ENCODE results near the gene TBC1D3B. TPM values are rescaled to one million over a fixed set of nuclear protein-coding genes. Genes with fewer than 3 reads are reported as not detected.
"Not testable (repeated sequence)": the region's sequence is repeated elsewhere in the genome, so short reads cannot be mapped to it uniquely, and the experiment has no call there.

The TBC1D3B gene
- total RNA-seq, 2 donors from 2014 or later: 9.2 to 10.7 TPM

DNA sequence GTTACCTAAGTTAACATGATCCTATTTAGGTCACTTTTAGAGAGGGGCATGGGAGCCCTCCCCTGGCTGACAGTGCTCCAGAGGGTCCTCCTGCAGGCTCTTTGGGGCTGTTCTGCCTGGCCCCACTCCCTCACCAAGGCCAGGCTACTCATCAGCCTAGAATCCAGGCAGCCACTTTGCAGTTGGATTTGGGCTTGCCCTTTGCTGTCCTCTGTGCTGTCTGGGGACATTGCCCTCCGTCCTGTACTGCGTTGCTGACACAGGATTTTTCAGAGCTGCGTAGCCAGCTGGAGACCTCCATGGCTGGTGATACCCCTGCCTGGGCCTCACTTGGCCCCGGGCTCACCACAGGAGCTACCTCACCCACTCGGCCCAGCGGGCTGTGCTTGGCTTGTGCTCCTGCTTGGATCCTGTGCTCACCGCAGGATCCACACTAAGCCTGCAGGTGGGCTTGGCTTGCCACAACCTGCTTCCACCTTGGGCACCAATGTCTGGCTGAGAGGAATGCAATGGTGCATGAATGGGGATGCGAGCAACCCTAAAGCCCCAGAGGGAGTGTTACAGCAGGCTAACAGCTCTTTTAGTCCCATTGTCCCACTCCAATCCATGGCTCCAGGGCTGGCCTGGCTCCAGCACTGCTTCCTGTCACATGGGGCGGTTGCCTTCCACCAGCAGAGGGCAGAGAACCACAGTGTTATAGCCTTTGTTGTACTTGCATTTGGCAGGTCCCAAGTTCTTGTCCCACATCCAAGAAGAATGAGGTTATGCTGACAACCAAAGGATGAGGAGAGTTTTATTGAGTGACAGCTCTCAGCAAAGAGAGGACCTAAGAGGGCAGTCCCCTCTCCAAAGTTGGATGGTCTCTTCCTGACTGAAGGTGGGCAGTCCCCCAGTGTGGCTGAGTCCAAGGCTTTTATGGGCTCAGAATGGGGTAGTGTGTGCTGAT, 51.3 kb downstream of the TBC1D3B start:
- DNase-seq (ENCODE audit: low spot score): no peak
- H3K4me1 Mint-ChIP-seq (ENCODE audit: low read depth in 2 of 2): peaks cover 51 to 54% of the 10 kb centered on the region in 2 donors
- peaks cover 7% of the 10 kb centered on the region for H3K9me3 Mint-ChIP-seq
- no peaks in the 10 kb centered on the region for H3K27me3 Mint-ChIP-seq
- H3K36me3 Mint-ChIP-seq: peaks cover 38% of the 10 kb centered on the region
- H3K27ac Mint-ChIP-seq: peak overlapping the region in 1 of 2 donors; percentile 31
- peak in 1 of 2 donors; percentile 24 for ATAC-seq
- H3K4me3 Mint-ChIP-seq: no peak overlapping the region

DNA sequence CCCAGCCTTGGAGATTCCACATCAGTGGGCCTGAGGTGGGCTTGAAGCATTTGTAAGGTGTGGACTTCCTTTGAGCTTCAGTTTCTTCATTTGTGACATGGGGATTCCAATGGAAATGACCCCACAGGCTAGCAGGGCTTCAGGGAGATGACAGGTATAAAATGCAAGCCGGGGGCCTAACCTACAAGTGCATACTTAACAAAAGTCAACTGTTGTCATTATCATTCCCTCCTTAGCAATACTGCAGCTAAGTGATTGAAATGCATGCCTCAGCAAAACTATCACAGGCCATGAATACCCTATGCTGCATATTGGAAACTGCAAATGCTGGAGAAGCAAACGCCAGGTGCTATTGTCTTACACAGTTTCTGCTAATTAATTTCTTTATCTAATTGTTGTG, 53.0 kb downstream of the TBC1D3B start:
- H3K36me3 Mint-ChIP-seq: peaks cover 35% of the 10 kb centered on the region

DNA sequence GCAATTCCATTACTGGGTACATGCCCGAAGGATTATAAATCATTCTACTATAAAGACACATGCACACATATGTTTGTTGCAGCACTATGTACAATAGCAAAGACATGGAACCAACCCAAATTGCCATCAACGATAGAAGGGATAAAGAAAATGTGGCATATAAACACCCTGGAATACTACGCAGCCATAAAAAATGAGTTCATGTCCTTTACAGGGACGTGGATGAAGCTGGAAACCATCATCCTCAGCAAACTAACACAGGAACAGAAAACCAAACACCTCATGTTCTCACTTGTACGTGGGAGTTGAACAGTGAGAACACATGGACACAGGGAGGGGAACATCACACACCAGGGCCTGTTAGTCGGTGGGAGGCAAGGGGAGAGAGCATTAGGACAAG, 55.3 kb downstream of the TBC1D3B start:
- Mint-ChIP-seq H3K36me3 (peaks cover 23% of the 10 kb centered on the region), H3K27ac (peak overlapping the region; percentile 57 to 76), H3K4me1 (ENCODE audit: low read depth in 2 of 2) (peaks cover 55 to 56% of the 10 kb centered on the region in 2 donors), H3K4me3 (peak overlapping the region; percentile 72)
- H3K27me3 Mint-ChIP-seq; DNase-seq (ENCODE audit: low spot score); ATAC-seq; H3K9me3 Mint-ChIP-seq: not testable (repeated sequence)

More for the DNA sequence above, 53.0 kb downstream of the TBC1D3B start:
- H3K27ac Mint-ChIP-seq: peak overlapping the region in 1 of 2 donors; percentile 35
- ATAC-seq: no peak
- H3K27me3 Mint-ChIP-seq: no peaks in the 10 kb centered on the region
- DNase-seq (ENCODE audit: low spot score): no peak
- H3K4me1 Mint-ChIP-seq (ENCODE audit: low read depth in 2 of 2): peaks cover 54 to 60% of the 10 kb centered on the region in 2 donors
- H3K4me3 Mint-ChIP-seq: no peak overlapping the region
- peaks cover 7% of the 10 kb centered on the region for H3K9me3 Mint-ChIP-seq

DNA sequence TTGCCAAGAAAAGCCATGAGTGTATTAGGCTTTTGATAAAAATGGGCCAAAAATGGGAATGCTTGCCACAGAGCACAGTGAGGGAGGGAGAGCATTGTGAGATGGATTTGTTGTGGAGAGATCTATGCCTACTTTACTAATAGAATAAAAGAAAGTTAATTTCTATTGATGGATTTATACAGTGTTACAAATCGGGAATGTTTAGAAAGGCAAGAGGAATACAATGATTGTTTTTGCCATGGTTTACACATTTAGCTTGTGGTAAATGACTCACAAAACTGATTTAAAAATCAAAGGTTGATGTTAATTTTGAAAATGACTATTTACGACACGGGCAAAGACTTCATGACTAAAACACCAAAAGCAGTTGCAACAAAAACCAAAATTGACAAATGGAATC, 56.2 kb downstream of the TBC1D3B start:
- Mint-ChIP-seq H3K4me1 (ENCODE audit: low read depth in 2 of 2) (peaks cover 55 to 56% of the 10 kb centered on the region in 2 donors), H3K27me3 (no peaks in the 10 kb centered on the region), H3K9me3 (no peaks in the 10 kb centered on the region), H3K4me3 (peak overlapping the region; percentile 72), H3K36me3 (peaks cover 15% of the 10 kb centered on the region), H3K27ac (peak overlapping the region; percentile 57 to 76)
- ATAC-seq (no peak), DNase-seq (ENCODE audit: low spot score) (no peak)

DNA sequence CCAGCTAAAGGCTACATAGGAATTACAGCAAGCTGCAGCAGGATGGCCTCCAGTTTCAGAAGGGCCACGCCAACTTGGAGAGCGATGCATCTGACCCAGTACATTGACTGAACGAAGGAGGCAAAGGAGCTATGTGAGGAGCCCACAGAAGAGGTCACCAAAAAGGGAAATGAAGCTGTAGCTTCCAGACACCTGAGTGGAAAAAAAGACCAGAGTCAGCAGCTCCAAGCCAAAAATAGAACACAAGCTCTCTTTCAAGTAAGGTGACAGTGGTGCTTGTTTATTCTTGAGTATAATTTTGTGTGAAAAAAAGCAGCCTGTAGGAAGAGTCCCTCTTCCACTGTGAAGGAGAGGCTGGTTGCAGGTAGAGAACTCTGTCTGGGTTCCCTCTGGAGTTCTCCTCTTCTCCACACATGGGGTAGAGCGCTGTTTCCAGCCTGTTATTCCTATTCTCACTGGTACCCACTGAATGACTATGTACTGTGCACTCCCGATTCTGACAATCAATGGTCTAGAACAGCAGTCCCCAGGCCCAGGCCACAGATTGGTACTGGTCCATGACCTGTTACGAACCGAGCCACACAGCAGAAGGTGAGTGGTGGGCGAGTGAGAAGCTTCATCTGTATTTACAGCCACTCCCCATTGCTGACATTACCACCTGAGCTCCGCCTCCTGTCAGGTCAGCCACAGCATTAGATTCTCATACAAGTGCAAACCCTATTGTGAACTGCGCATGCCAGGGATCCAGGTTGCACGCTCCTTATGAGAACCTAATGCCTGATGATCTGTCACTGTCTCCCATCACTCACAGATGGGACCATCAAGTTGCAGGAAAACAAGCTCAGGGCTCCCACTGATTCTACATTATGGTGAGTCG, 57.7 kb downstream of the TBC1D3B start:
- Mint-ChIP-seq H3K9me3 (peaks cover 4% of the 10 kb centered on the region), H3K27ac (peak overlapping the region; percentile 58 to 91), H3K27me3 (no peaks in the 10 kb centered on the region), H3K4me3 (peak overlapping the region; percentile 63), H3K4me1 (ENCODE audit: low read depth in 2 of 2) (peaks cover 62% of the 10 kb centered on the region in 2 donors), H3K36me3 (peaks cover 21% of the 10 kb centered on the region)
- ATAC-seq (peak in 1 of 2 donors; percentile 41), DNase-seq (ENCODE audit: low spot score) (no peak)

DNA sequence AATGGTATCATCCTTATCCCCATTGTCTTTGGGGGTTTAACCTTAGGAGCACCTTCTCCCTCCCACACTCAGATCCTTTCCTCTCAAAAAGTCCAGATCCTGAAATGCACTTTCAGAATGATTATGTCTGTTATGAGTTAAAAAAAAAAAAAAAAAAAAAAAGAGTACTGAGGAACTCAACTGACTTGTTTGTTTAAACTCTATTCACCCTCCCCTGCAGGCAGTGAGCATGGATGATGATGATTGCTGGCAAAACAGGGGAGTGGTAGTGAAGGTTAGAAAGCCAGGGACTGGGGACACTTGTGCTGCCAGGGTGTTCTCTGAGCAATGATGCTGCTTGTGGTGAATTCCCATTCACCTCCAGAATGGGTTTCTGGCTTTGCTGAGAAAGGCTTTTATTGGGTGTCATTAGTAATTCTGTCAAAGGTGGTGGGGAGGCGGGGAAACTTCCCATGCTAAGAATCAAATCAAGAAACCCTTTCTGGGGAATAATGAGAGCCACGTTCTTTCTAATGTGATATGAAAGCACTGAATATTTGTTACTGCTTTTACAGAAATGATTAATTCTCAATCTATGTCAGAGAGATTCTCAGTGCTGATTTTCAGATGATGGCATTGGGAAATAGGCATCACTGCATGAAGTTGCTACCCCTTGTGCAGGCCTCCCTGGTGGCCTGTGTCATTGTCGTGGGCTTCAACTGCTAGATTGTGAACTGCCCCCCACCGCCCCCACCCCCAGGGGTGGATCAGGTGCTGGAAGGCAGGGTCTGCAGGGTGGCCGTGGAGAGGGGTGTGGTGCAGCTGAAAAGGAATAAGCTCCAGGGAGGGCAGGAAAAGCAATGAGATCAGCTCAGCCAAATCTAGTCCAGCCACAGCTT, 58.7 kb downstream of the TBC1D3B start:
- Mint-ChIP-seq H3K27me3 (no peaks in the 10 kb centered on the region), H3K4me3 (peak overlapping the region; percentile 63), H3K27ac (peak overlapping the region; percentile 58 to 91), H3K9me3 (peaks cover 4% of the 10 kb centered on the region), H3K36me3 (peaks cover 22% of the 10 kb centered on the region), H3K4me1 (ENCODE audit: low read depth in 2 of 2) (peaks cover 60 to 64% of the 10 kb centered on the region in 2 donors)
- ATAC-seq: peak; percentile 78 to 81
- no peak for DNase-seq (ENCODE audit: low spot score)

Other genes starting within 250 kb of the TBC1D3B start
- gene RDM1, start 245.9 kb downstream of the TBC1D3B start, total RNA-seq: 1 to 10 TPM; 1.3 to 3.5 TPM
- gene LYZL6, start 232.9 kb downstream of the TBC1D3B start, total RNA-seq: not detected
- not detected for gene CCL16, start 195.1 kb downstream of the TBC1D3B start, total RNA-seq
- not detected for gene CCL14, start 189.9 kb downstream of the TBC1D3B start, total RNA-seq
- not detected for gene CCL15, start 175.1 kb downstream of the TBC1D3B start, total RNA-seq
- gene CCL23, start 158.7 kb downstream of the TBC1D3B start, total RNA-seq: 1 to 10 TPM in 1 of 2 donors, not detected in 1; 1.7 TPM
- not detected for gene CCL18, start 112.4 kb downstream of the TBC1D3B start, total RNA-seq
- 1,000 to 10,000 TPM; 2,440 to 2,619 TPM for gene CCL3, start 86.5 kb downstream of the TBC1D3B start, total RNA-seq
- gene CCL4, start 72.8 kb downstream of the TBC1D3B start, total RNA-seq: 100 to 1,000 TPM; 379 to 582 TPM
- 10 to 100 TPM; 59.6 to 82.1 TPM for gene CCL3L1, start 20.1 kb upstream of the TBC1D3B start, total RNA-seq
- gene CCL4L2, start 34.4 kb upstream of the TBC1D3B start, total RNA-seq: 10 to 100 TPM; 24.9 to 37.4 TPM
- gene TBC1D3I, start 87.9 kb upstream of the TBC1D3B start, total RNA-seq: 1 to 10 TPM in 1 of 2 donors, under 1 TPM in 1; 0.67 to 2.1 TPM
- gene TBC1D3G, start 147.2 kb upstream of the TBC1D3B start, total RNA-seq: not detected
- not detected for gene TBC1D3H, start 211.8 kb upstream of the TBC1D3B start, total RNA-seq

All from natural killer cell treated with Interleukin-12 subunit alpha and Interleukin-12 subunit beta and Interleukin-15 and Interleukin-18, amount 100 ng/mL, for 72 hours (primary cell).